ENCODE results near the gene NRAP.

GRCh38 chr10:113646336-113647201 lies 17.3 kb downstream of the NRAP start:
- no peak for TF ChIP-seq POLR2A (IDR thresholded peaks at IDR 0.05)
- TF ChIP-seq, protein P1, sequence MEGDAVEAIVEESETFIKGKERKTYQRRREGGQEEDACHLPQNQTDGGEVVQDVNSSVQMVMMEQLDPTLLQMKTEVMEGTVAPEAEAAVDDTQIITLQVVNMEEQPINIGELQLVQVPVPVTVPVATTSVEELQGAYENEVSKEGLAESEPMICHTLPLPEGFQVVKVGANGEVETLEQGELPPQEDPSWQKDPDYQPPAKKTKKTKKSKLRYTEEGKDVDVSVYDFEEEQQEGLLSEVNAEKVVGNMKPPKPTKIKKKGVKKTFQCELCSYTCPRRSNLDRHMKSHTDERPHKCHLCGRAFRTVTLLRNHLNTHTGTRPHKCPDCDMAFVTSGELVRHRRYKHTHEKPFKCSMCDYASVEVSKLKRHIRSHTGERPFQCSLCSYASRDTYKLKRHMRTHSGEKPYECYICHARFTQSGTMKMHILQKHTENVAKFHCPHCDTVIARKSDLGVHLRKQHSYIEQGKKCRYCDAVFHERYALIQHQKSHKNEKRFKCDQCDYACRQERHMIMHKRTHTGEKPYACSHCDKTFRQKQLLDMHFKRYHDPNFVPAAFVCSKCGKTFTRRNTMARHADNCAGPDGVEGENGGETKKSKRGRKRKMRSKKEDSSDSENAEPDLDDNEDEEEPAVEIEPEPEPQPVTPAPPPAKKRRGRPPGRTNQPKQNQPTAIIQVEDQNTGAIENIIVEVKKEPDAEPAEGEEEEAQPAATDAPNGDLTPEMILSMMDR (IDR thresholded peaks at IDR 0.05), result no peak

Data from thyroid gland (tissue), 4 donors.